ENCODE data around the gene ACTRT2.

DNA sequence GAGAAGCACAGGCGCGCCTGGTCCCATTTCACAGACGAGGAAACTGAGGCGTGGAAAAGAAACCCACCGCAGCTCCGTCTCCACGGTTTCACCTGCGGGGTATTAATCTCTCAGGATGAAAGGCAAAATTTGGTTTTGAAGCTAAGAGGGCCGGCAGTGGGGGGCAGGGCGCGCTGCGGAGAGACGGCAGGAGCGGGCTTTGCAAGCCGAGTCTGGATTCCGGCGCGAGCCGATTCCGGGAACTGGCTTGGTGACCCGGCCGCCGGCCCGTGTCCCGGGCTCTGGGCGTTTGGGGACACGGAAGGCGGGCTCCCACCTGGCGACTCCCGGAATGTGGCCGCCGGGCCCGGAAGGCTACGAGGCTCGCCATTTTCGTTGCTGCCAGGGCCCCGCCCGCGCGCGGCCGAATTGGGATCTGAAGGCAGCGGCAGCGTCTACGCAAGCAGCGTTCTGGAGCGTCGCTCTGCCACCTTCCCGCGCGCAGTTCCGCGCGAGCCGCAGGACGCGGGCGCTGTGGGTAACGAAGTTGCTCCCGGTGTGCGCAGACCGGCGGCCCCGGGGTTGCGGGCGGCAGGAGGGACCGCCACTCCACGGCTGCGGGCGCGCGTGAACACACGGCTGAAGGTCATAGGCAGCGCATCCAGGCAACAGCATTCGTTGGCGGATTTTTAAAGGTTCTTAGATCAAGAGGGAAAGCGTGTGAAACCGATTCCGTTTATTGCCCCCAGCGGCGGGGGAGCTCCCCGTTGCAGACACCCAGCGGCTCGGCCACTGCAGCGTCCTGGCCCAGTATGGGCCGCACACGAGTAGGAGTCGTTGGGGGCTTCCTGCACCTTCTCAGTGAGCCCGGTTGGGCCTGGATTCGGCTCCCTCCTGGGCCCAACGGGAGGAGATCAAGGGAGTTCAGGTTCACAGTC, 42.4 kb downstream of the ACTRT2 start:
- TF ChIP-seq ZNF274 (IDR thresholded peaks at IDR 0.05; ENCODE audit: low read depth, low read length) = no peak
- TF ChIP-seq YY1 (IDR thresholded peaks at IDR 0.05; ENCODE audit: insufficient read depth, insufficient read length) = no peak

All from NT2/D1 (cell line).